HG03469 (cell line): ENCODE measurements around the gene NUDT5.

Source experiments
- ATAC-seq: cut with Tn5 transposase; IDR thresholded peaks from one replicate; pipeline ENCODE4 v1.9.1; 2021; ENCODE audit warnings: mild to moderate bottlenecking, moderate library complexity, moderate number of reproducible peaks; ENCODE audit not compliant: unreplicated experiment

NUDT5 gene

GRCh38 chr10:12165999-12166775 lies 29.5 kb downstream of the NUDT5 start:
- ATAC-seq = no peak

GRCh38 chr10:12165036-12165435 lies 30.7 kb downstream of the NUDT5 start:
- no peak for ATAC-seq

- ATAC-seq = no peak
These were observed 31.6 kb downstream of the NUDT5 start for GRCh38 chr10:12164085-12164484.

- ATAC-seq = no peak
These were observed 32.8 kb downstream of the NUDT5 start for GRCh38 chr10:12162927-12163326.

GRCh38 chr10:12160664-12161063 lies 35.0 kb downstream of the NUDT5 start:
- ATAC-seq = no peak

- no peak for ATAC-seq
These were observed 37.6 kb downstream of the NUDT5 start for GRCh38 chr10:12158111-12158510.

- no peak for ATAC-seq
These were observed 39.1 kb downstream of the NUDT5 start for GRCh38 chr10:12156367-12157123.

GRCh38 chr10:12154516-12154915 lies 41.2 kb downstream of the NUDT5 start:
- no peak for ATAC-seq

GRCh38 chr10:12150163-12150562 lies 45.5 kb downstream of the NUDT5 start:
- no peak for ATAC-seq

GRCh38 chr10:12144538-12144937 lies 51.2 kb downstream of the NUDT5 start:
- no peak for ATAC-seq

- ATAC-seq = no peak
These were observed 55.7 kb downstream of the NUDT5 start for GRCh38 chr10:12140038-12140437.

GRCh38 chr10:12135631-12136030 lies 60.1 kb downstream of the NUDT5 start:
- ATAC-seq = no peak

GRCh38 chr10:12130237-12130872 lies 65.3 kb downstream of the NUDT5 start:
- ATAC-seq = peak; percentile 31

- ATAC-seq = peak; percentile 84
These were observed 66.2 kb downstream of the NUDT5 start, which contains the start of gene SEC61A2 for GRCh38 chr10:12129222-12130111. Gene SEC61A2, plus strand, starts transcription at chr10:12129677. Its CDS starts 111 bp downstream, at chr10:12129788.

GRCh38 chr10:12121673-12122072 lies 74.0 kb downstream of the NUDT5 start:
- ATAC-seq = no peak
